ENCODE data around the gene MASP2. TPM values are rescaled to one million over a fixed set of nuclear protein-coding genes. Genes with fewer than 3 reads are reported as not detected.
"Not testable (repeated sequence)": the region's sequence is repeated elsewhere in the genome, so short reads cannot be mapped to it uniquely, and the experiment has no call there.

Gene MASP2
- not detected for total RNA-seq

DNA sequence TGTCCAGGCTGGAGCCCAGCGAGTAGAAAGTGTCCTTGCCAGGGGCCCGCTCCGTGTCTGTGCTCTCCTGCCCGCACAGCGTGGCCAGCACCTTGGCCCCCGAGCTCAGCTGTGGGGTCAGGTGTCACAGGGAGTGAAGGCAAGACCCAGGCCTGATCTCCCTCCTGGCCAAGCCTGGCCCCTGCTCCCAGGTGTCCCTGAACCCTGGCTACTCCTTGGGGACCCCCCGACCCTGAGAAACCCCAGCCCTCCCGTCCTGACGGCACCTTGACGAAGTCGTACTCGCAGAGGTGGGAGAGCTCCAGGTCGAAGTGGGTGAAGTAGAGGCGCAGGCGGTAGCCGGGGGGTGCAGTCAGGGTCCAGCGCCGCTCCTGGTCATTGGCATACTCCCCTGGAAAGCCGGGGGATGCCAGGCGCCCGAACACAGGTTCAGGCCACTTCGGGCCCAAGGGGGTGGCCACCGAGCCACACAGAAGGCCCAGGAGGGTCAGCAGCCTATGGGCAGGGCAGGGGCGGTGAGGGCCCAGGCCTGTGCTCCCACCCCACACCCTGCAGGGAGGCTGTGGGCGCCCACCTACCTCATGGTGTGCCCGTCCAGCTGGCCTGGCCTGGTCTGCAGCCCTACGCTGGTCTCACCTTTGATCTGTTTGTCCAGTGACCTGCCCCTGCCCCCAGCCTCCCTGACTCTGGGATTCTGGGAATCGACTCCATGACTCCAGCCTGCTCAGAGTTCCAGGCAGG is at the start of gene MASP2:
Gene MASP2, minus strand, starts transcription at position 615 of the 741 bp plus-strand sequence. Its CDS starts 32 bp downstream, at position 583.
- no peak for DNase-seq (ENCODE audit: low spot score)

- not testable (repeated sequence) for DNase-seq (ENCODE audit: low spot score)
These were observed 36.7 kb upstream of the MASP2 start for GRCh38 chr1:11083784-11084183.

GRCh38 chr1:11080931-11081330 is 33.9 kb upstream of the MASP2 start:
- no peak for DNase-seq (ENCODE audit: low spot score)

- DNase-seq (ENCODE audit: low spot score): no peak
These were observed 31.6 kb upstream of the MASP2 start for GRCh38 chr1:11078631-11079030.

DNA sequence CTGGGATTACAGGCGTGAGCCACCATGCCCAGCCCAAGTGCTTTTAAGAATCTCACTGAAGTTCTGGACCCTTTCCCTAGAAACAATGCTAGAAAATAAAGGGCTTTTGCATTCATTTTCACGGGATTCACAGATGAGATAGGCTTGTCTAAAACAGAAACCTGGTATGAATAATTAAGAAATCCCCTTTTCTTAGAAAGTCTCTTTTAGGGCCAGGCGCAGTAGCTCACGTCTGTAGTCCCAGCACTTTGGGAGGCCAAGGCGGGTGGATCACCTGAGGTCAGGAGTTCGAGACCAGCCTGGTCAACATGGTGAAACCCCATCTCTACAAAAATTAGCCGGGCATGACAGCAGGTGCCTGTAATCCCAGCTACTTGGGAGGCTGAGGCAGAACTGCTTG is 26.4 kb upstream of the MASP2 start:
- not testable (repeated sequence) for DNase-seq (ENCODE audit: low spot score)

- DNase-seq (ENCODE audit: low spot score): no peak
These were observed 25.3 kb upstream of the MASP2 start for GRCh38 chr1:11072216-11072917.

GRCh38 chr1:11071463-11072215 is 24.6 kb upstream of the MASP2 start:
- DNase-seq (ENCODE audit: low spot score): no peak

DNA sequence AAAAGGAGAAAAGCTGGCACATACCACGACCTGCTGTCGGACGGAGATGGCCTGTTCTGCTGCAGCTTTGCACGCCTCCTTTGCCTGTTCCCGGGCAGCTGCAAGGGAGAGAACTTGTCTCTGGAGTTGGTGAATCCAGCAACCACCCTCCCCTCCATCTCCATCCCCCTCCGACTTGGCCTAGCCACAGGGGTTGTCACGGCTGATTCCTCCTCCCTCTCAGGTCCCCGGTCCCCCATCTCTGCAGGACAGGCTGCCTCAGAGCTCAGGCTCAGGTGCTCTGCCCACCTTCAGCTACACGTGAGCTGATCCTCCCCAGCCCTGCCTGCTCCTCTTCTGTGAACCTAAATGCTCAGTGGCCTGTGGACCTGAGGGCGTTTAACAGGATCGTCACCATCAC is 23.8 kb upstream of the MASP2 start:
- DNase-seq (ENCODE audit: low spot score): no peak

GRCh38 chr1:11068600-11069473 is 21.8 kb upstream of the MASP2 start:
- DNase-seq (ENCODE audit: low spot score): no peak

GRCh38 chr1:11067716-11068599 is 20.9 kb upstream of the MASP2 start:
- no peak for DNase-seq (ENCODE audit: low spot score)

- no peak for DNase-seq (ENCODE audit: low spot score)
These were observed 18.8 kb upstream of the MASP2 start for GRCh38 chr1:11065796-11066195.

GRCh38 chr1:11064942-11065341 is 17.9 kb upstream of the MASP2 start:
- no peak for DNase-seq (ENCODE audit: low spot score)

DNA sequence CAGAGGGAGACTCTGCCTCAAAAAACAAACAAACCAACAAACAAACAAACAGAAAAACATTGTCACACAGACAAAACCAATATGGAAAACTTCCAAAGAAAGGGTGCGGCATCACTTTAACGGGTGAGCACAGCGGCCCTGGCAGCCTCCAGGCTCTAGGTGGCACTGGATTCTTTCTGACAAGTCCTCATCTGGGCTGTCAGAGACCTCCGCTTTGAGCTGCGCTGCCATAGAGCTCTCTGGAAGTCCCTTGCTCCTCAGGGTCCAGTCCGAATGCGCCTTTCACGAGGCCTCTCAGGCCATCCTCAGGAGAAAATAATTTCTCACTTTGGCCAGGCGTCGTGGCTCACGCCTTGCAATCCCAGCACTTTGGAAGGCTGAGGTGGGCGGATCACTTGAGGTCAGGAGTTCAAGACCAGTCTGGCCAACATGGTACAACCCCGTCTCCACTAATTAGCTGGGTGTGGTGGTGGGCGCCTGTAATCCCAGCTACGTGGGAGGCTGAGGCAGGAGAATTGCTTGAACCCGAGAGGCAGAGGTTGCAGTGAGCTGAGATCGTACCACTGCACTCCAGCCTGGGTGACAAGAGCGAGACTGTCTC is 17.0 kb upstream of the MASP2 start:
- DNase-seq (ENCODE audit: low spot score): not testable (repeated sequence)

DNA sequence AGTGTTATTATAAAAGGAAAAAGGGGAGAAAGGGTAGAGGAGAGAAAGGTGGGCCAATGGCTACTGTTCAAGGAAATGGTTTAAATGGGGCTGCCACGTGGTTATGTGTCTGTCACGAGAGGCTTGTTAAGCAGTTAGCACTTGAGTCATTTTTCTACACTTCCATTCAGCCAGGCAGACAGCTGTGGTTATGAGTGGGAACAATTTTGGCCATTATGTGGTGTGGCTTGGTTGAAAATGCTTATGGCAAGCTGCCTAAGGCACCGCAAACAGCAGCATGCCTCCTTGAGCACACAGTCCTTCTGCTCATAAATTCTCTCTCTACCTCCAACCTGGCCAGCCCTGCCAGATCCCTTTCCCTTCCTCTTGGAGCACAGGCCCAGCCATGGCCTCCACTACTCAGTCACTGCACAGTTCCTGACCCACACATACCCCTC is 15.9 kb upstream of the MASP2 start:
- DNase-seq (ENCODE audit: low spot score): no peak

GRCh38 chr1:11061652-11062365 is 14.8 kb upstream of the MASP2 start:
- no peak for DNase-seq (ENCODE audit: low spot score)

DNA sequence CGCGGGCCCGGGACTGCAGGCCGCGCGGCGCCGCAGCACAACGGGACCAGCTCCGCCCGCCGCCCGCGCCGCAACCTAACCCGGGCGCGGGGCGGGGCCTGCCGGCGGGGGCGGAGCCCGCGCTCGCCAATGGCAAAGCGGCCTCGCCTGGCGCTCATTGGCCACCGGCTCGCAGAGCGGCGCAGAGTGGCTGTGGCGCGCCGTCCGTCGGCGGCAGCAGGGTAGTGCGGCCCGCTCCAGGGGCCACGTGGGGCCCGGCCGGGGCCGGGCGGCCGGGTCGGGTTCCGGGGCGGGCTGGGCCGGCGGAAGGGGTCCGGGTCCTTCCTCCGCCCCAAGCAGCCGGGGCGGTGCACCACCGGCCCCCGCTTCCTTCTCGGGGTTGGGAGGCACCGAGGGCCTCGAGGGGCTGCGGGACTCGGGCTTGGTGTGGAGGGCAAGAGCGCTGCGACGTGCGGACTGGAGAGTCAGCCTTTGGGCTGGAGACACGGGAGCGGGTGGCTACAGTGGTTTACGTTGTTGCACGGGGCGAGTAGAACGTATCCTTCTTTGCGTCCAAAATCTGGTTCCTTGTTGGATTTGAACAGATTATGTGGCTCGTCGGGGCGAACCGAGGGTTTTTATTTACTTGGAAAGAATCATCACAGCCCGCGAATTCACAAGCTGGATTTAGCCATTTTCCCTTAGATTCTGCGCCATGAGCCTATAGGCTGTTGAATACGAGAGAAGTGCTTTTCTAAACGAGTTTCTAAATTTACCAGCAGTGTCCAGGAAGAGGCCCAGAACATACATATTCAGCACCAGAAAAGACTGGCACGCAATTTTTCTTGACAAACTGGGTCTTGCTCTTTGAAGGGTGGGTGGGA is 13.2 kb upstream of the MASP2 start, which contains the start of gene SRM:
Gene SRM, minus strand, starts transcription at position 51 of the 863 bp plus-strand sequence. CDS start 75 bp downstream, outside the sequence.
- peak; percentile 92 for DNase-seq (ENCODE audit: low spot score)

GRCh38 chr1:11059155-11059967 is 12.3 kb upstream of the MASP2 start:
- no peak for DNase-seq (ENCODE audit: low spot score)

All from mucosa of gallbladder (tissue), 1 donor.